AG10803 (cell line): ENCODE data around the gene WDR36.

ENCODE experiments used
- DNase-seq: peaks from one replicate; pipeline ENCODE4 v3.0.0; 2010; ENCODE audit warnings: low read depth
- H3K4me3 ChIP-seq: 2 replicates; pipeline ENCODE4 v1.5.1; 2011; ENCODE audit warnings: mild to moderate bottlenecking, low read length, control low read depth
- CTCF ChIP-seq: conservative IDR thresholded peaks from 2 replicates; pipeline ENCODE4 v1.5.1; 2011; ENCODE audit warnings: mild to moderate bottlenecking, low read length, control low read depth, inconsistent platforms

The WDR36 gene

GRCh38 chr5:111066261-111066938 is 25.7 kb upstream of the WDR36 start:
- TF ChIP-seq CTCF, result no peak
- no peak overlapping the region for H3K4me3 ChIP-seq
- no peak for DNase-seq

GRCh38 chr5:111068213-111068612 is 23.9 kb upstream of the WDR36 start:
- DNase-seq, result no peak
- no peak overlapping the region for H3K4me3 ChIP-seq
- TF ChIP-seq CTCF, result no peak

- no peak for TF ChIP-seq CTCF
- DNase-seq, result peak; percentile 69
- peak overlapping the region; percentile 32 for H3K4me3 ChIP-seq
Measured at GRCh38 chr5:111069839-111070238, 22.3 kb upstream of the WDR36 start.

- H3K4me3 ChIP-seq, result peak overlapping the region; percentile 32
- no peak for DNase-seq
- no peak; the same call in 1 of the 2 replicates for TF ChIP-seq CTCF
Measured at GRCh38 chr5:111070272-111071134, 21.6 kb upstream of the WDR36 start.

- peak within 1 kb of the TSS; percentile 32 for H3K4me3 ChIP-seq
- no peak for TF ChIP-seq CTCF
- DNase-seq, result no peak
Measured at GRCh38 chr5:111071413-111071812, 20.7 kb upstream of the WDR36 start, which contains the start of gene TSLP. Gene TSLP (plus strand): TSS chr5:111071713. CDS start chr5:111071891, 178 bp downstream.

GRCh38 chr5:111072949-111073682 is 19.0 kb upstream of the WDR36 start:
- DNase-seq, result no peak
- peak overlapping the region; percentile 60 for H3K4me3 ChIP-seq
- no peak for TF ChIP-seq CTCF
